ENCODE measurements around the gene CHD9.

The CHD9 gene

DNA sequence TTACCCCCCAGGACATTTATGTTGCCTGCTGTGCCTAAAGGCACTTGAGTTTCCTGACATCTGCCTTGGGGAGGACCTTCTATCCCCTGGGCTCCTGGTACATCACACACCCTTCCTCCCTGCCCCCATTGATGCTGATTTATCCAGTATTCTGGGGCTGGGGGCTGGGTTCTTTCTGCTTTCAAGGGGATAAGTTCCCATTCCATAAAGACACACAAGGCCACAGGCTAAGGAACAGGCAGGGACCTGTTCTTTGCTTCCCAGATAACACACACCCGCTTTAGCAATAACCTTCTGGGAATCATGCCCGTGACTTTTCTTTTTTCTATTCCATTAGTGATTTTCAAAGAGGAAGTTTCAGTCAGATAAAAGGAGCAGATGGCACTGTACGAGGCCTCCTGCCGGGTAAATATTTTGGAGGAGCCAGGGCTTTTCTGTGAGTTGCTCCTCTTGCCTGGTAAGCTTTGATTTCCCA lies 30.6 kb downstream of the CHD9 start:
- TF ChIP-seq GLIS3 (CRISPR knock-in tag; IDR thresholded peaks at IDR 0.05) = 0 out of 2 replicates have a peak, but pooled peaks have one; percentile 8
- TF ChIP-seq, protein P1, sequence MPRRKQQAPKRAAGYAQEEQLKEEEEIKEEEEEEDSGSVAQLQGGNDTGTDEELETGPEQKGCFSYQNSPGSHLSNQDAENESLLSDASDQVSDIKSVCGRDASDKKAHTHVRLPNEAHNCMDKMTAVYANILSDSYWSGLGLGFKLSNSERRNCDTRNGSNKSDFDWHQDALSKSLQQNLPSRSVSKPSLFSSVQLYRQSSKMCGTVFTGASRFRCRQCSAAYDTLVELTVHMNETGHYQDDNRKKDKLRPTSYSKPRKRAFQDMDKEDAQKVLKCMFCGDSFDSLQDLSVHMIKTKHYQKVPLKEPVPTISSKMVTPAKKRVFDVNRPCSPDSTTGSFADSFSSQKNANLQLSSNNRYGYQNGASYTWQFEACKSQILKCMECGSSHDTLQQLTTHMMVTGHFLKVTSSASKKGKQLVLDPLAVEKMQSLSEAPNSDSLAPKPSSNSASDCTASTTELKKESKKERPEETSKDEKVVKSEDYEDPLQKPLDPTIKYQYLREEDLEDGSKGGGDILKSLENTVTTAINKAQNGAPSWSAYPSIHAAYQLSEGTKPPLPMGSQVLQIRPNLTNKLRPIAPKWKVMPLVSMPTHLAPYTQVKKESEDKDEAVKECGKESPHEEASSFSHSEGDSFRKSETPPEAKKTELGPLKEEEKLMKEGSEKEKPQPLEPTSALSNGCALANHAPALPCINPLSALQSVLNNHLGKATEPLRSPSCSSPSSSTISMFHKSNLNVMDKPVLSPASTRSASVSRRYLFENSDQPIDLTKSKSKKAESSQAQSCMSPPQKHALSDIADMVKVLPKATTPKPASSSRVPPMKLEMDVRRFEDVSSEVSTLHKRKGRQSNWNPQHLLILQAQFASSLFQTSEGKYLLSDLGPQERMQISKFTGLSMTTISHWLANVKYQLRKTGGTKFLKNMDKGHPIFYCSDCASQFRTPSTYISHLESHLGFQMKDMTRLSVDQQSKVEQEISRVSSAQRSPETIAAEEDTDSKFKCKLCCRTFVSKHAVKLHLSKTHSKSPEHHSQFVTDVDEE (CRISPR knock-in tag; IDR thresholded peaks at IDR 0.05) = peak; percentile 42; the same call in 1 of the 2 replicates
- TF ChIP-seq, protein P2, sequence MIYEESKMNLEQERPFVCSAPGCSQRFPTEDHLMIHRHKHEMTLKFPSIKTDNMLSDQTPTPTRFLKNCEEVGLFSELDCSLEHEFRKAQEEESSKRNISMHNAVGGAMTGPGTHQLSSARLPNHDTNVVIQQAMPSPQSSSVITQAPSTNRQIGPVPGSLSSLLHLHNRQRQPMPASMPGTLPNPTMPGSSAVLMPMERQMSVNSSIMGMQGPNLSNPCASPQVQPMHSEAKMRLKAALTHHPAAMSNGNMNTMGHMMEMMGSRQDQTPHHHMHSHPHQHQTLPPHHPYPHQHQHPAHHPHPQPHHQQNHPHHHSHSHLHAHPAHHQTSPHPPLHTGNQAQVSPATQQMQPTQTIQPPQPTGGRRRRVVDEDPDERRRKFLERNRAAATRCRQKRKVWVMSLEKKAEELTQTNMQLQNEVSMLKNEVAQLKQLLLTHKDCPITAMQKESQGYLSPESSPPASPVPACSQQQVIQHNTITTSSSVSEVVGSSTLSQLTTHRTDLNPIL (CRISPR knock-in tag; IDR thresholded peaks at IDR 0.05; ENCODE audit: low read depth) = no peak
- TF ChIP-seq ZNF8 (CRISPR knock-in tag; IDR thresholded peaks at IDR 0.05) = no peak
- no peak for TF ChIP-seq ZNF565 (CRISPR knock-in tag; conservative IDR thresholded peaks at IDR 0.05; ENCODE audit: low read depth)
- TF ChIP-seq, protein P3, sequence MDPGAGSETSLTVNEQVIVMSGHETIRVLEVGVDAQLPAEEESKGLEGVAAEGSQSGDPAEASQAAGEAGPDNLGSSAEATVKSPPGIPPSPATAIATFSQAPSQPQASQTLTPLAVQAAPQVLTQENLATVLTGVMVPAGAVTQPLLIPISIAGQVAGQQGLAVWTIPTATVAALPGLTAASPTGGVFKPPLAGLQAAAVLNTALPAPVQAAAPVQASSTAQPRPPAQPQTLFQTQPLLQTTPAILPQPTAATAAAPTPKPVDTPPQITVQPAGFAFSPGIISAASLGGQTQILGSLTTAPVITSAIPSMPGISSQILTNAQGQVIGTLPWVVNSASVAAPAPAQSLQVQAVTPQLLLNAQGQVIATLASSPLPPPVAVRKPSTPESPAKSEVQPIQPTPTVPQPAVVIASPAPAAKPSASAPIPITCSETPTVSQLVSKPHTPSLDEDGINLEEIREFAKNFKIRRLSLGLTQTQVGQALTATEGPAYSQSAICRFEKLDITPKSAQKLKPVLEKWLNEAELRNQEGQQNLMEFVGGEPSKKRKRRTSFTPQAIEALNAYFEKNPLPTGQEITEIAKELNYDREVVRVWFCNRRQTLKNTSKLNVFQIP (CRISPR knock-in tag; IDR thresholded peaks at IDR 0.05; ENCODE audit: borderline replicate concordance, low read depth) = no peak
- TF ChIP-seq ISL1 (CRISPR knock-in tag; IDR thresholded peaks at IDR 0.05) = peak; percentile 77
- peak; percentile 33 for TF ChIP-seq TCF4 (CRISPR knock-in tag; IDR thresholded peaks at IDR 0.05; ENCODE audit: borderline replicate concordance)
- TF ChIP-seq, protein P4, sequence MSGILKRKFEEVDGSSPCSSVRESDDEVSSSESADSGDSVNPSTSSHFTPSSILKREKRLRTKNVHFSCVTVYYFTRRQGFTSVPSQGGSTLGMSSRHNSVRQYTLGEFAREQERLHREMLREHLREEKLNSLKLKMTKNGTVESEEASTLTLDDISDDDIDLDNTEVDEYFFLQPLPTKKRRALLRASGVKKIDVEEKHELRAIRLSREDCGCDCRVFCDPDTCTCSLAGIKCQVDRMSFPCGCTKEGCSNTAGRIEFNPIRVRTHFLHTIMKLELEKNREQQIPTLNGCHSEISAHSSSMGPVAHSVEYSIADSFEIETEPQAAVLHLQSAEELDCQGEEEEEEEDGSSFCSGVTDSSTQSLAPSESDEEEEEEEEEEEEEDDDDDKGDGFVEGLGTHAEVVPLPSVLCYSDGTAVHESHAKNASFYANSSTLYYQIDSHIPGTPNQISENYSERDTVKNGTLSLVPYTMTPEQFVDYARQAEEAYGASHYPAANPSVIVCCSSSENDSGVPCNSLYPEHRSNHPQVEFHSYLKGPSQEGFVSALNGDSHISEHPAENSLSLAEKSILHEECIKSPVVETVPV (CRISPR knock-in tag; IDR thresholded peaks at IDR 0.05) = no peak
- TF ChIP-seq ZC3H10 (CRISPR knock-in tag; IDR thresholded peaks at IDR 0.05) = no peak
- TF ChIP-seq SNAI2 (CRISPR knock-in tag; IDR thresholded peaks at IDR 0.05) = peak; percentile 17; the same call in 1 of the 2 replicates
- no peak for TF ChIP-seq ARNTL (CRISPR knock-in tag; IDR thresholded peaks at IDR 0.05; ENCODE audit: borderline replicate concordance, low read depth)
- TF ChIP-seq BACH2 (CRISPR knock-in tag; IDR thresholded peaks at IDR 0.05; ENCODE audit: borderline replicate concordance) = no peak
- TF ChIP-seq CSDC2 (CRISPR knock-in tag; IDR thresholded peaks at IDR 0.05) = no peak
- no peak for TF ChIP-seq ZNF70 (CRISPR knock-in tag; IDR thresholded peaks at IDR 0.05)
- TF ChIP-seq ZFP3 (CRISPR knock-in tag; IDR thresholded peaks at IDR 0.05) = peak; percentile 36; the same call in 1 of the 2 replicates
- TF ChIP-seq, protein P5, sequence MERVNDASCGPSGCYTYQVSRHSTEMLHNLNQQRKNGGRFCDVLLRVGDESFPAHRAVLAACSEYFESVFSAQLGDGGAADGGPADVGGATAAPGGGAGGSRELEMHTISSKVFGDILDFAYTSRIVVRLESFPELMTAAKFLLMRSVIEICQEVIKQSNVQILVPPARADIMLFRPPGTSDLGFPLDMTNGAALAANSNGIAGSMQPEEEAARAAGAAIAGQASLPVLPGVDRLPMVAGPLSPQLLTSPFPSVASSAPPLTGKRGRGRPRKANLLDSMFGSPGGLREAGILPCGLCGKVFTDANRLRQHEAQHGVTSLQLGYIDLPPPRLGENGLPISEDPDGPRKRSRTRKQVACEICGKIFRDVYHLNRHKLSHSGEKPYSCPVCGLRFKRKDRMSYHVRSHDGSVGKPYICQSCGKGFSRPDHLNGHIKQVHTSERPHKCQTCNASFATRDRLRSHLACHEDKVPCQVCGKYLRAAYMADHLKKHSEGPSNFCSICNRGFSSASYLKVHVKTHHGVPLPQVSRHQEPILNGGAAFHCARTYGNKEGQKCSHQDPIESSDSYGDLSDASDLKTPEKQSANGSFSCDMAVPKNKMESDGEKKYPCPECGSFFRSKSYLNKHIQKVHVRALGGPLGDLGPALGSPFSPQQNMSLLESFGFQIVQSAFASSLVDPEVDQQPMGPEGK (CRISPR knock-in tag; IDR thresholded peaks at IDR 0.05; ENCODE audit: borderline replicate concordance) = no peak
- no peak for TF ChIP-seq RARB (CRISPR knock-in tag; IDR thresholded peaks at IDR 0.05)
- peak; percentile 24 for ATAC-seq

DNA sequence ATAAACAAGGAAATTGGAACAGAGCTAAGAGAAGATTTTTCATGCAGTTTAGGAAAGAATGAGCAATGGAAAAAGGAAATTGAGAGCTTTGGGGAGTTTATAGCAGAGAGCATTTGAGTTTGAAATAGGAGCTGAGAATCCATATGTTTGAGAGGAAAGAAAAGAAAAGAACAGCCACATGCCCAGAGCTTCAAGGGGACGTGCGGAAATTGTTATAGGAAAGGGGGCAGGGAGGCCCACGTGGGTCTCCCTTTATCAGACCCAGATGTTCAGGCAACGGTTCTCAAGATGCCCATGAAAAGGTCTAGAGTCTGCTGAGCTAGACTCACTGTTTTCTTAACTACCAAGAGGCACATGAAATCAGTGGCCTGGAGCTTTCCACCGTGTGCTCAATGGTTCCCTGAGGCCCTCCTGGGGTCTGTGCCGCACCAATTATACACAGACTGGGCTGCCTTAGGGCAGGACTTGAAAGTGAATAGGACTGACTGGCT lies 31.2 kb downstream of the CHD9 start:
- peak; percentile 59 for ATAC-seq
- no peak for TF ChIP-seq ZFP30 (CRISPR knock-in tag; IDR thresholded peaks at IDR 0.05)
- TF ChIP-seq, protein P1 (CRISPR knock-in tag; IDR thresholded peaks at IDR 0.05) = 0 out of 2 replicates have a peak, but pooled peaks have one; percentile 42
- no peak for TF ChIP-seq ISL1 (CRISPR knock-in tag; IDR thresholded peaks at IDR 0.05)
- TF ChIP-seq TCF4 (CRISPR knock-in tag; IDR thresholded peaks at IDR 0.05; ENCODE audit: borderline replicate concordance) = peak; percentile 60

All from SK-N-SH treated with all-trans-retinoic acid at 6 μM for 48 hours (cell line).